GM12874 (cell line): ENCODE results near the gene PIGU.

Source experiments
- CTCF ChIP-seq: IDR thresholded peaks from 2 replicates; pipeline ENCODE4 v1.5.1; 2011; ENCODE audit warnings: low read depth, mild to moderate bottlenecking, control low read depth, low read length, moderate library complexity; ENCODE audit not compliant: insufficient read depth

PIGU gene

GRCh38 chr20:34573541-34574300 is 103.2 kb downstream of the PIGU start:
- no peak for TF ChIP-seq CTCF

- no peak for TF ChIP-seq CTCF
These were observed 105.1 kb downstream of the PIGU start for GRCh38 chr20:34571753-34572152.

- no peak for TF ChIP-seq CTCF
These were observed 106.0 kb downstream of the PIGU start for GRCh38 chr20:34570859-34571306.

GRCh38 chr20:34569598-34569997 is 107.3 kb downstream of the PIGU start:
- TF ChIP-seq CTCF, result no peak

GRCh38 chr20:34567892-34568865 is 108.7 kb downstream of the PIGU start:
- no peak for TF ChIP-seq CTCF

GRCh38 chr20:34566978-34567891 is 109.7 kb downstream of the PIGU start:
- no peak for TF ChIP-seq CTCF
